Naive B cell (primary cell): ENCODE results near the gene EVA1B. TPM values are rescaled to one million over a fixed set of nuclear protein-coding genes. Genes with fewer than 3 reads are reported as not detected.

ENCODE experiments used
- ATAC-seq, 2 donors: fragments of 150-1000 bp; cut with Tn5 transposase; 2 replicates each; pipeline ENCODE4 v1.10.0; 2021; ENCODE audit warnings: low read depth in 2 of 2, mild to moderate bottlenecking in 2 of 2, moderate library complexity in 2 of 2
- DNase-seq: peaks from one replicate; pipeline ENCODE4 v3.0.0; 2022
- H3K27ac Mint-ChIP-seq, 6 donors: one replicate each; pipeline ENCODE4 v1.8.0; 2020 to 2022; ENCODE audit warnings: mild to moderate bottlenecking in 6 of 6, mixed read lengths in 6 of 6, moderate library complexity in 5 of 6, inconsistent platforms in 2 of 6
- H3K27me3 Mint-ChIP-seq, 3 donors: one replicate each; pipeline ENCODE4 v1.8.0; 2021 to 2022; ENCODE audit warnings: mixed read lengths in 3 of 3, mild to moderate bottlenecking in 1 of 3
- H3K36me3 Mint-ChIP-seq, 2 donors: one replicate each; pipeline ENCODE4 v1.8.0; 2020 to 2022; ENCODE audit warnings: mixed read lengths in 2 of 2, inconsistent platforms in 1 of 2, mild to moderate bottlenecking in 1 of 2
- H3K4me1 Mint-ChIP-seq, 3 donors: one replicate each; pipeline ENCODE4 v1.8.0; 2020 to 2022; ENCODE audit warnings: mixed read lengths in 3 of 3, inconsistent platforms in 1 of 3, mild to moderate bottlenecking in 1 of 3, moderate library complexity in 1 of 3
- H3K4me3 Mint-ChIP-seq, 8 donors: one replicate each; pipeline ENCODE4 v1.8.0; 2020 to 2022; ENCODE audit warnings: mild to moderate bottlenecking in 8 of 8, mixed read lengths in 8 of 8, moderate library complexity in 8 of 8, inconsistent platforms in 2 of 8
- H3K9me3 Mint-ChIP-seq, 7 donors: one replicate each; pipeline ENCODE4 v1.8.0; 2020 to 2022; ENCODE audit warnings: mixed read lengths in 7 of 7, mild to moderate bottlenecking in 5 of 7, inconsistent platforms in 2 of 7, moderate library complexity in 1 of 7
- polyA plus RNA-seq, 6 donors: library from polyadenylated mRNA; unstranded; fragments of 300-500 nt; fragmentation: Illumina TruSeq; gene quantifications; one replicate each; pipeline ENCODE4 v1.2.3, GENCODE V29; 2021; ENCODE audit warnings: low read depth in 6 of 6

The EVA1B gene
- polyA plus RNA-seq, 6 donors from 2014 or later = 0.52 to 1.3 (median 0.74) TPM; not detected in 2

DNA sequence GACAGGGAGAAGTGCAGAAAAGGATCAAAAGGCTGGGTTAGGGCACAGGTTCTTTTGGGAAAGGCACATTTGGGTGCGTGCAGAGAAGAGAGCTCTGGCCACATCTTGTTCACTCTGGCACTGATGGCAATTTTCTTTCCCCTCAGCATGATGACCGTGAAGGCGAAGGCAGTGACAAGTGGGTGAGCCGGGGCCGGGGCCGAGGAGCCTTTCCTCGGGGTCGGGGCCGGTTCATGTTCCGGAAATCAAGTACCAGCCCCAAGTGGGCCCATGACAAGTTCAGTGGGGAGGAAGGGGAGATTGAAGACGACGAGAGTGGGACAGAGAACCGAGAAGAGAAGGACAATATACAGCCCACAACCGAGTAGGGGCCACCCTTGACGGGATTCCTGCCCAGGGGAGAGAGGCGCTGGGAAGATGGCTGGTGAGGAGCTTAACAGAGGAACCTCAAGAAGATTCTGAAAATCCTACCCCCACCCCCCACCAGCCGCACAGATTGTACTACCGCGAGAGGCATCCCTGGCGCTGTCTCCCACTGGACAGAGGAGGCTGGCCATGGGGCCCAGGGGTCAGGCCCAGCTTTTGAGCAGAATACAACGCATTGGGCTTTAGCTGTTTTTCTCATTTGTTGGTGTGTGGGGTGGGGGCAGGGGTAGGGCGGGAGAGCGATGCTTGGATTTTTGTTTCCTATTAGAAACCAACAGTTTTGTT is 19.6 kb downstream of the EVA1B start:
- ATAC-seq (no peak), DNase-seq (no peak)
- Mint-ChIP-seq H3K4me1 (peaks cover 24 to 38% (median 31%) of the 10 kb centered on the region in 3 donors), H3K27ac (peak overlapping the region in 3 of 6 donors; percentile 67 to 94 (median 70)), H3K27me3 (no peaks in the 10 kb centered on the region), H3K4me3 (peak overlapping the region in 5 of 8 donors; percentile 22 to 68 (median 32)), H3K9me3 (no peaks in the 10 kb centered on the region), H3K36me3 (peaks cover 8 to 30% of the 10 kb centered on the region in 2 donors)

DNA sequence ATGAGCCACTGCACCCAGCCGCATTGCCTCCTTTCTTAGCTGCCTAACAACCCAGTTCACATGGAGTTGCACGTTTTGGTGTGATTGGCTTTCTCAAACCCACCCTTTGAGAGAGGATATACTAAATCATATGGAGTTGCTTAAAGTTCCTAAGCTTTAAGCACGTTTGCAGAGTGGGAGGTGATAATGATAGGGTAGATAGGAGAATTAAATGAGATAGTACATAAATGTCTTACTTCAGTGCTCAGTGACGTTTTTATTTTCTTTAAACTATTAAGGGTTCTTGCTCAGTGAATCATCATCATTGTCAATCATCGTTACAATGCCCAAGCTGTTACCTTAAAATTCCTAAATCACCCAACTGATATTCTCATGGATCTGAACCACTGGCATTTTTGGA is 20.2 kb downstream of the EVA1B start:
- no peaks in the 10 kb centered on the region for H3K27me3 Mint-ChIP-seq
- ATAC-seq (no peak), DNase-seq (no peak)
- peaks cover 24 to 38% (median 31%) of the 10 kb centered on the region in 3 donors for H3K4me1 Mint-ChIP-seq
- no peaks in the 10 kb centered on the region for H3K9me3 Mint-ChIP-seq
- H3K4me3 Mint-ChIP-seq = peak overlapping the region in 1 of 8 donors; percentile 33
- peaks cover 8 to 30% of the 10 kb centered on the region in 2 donors for H3K36me3 Mint-ChIP-seq
- H3K27ac Mint-ChIP-seq = peak overlapping the region in 4 of 6 donors; percentile 53 to 94 (median 68)

DNA sequence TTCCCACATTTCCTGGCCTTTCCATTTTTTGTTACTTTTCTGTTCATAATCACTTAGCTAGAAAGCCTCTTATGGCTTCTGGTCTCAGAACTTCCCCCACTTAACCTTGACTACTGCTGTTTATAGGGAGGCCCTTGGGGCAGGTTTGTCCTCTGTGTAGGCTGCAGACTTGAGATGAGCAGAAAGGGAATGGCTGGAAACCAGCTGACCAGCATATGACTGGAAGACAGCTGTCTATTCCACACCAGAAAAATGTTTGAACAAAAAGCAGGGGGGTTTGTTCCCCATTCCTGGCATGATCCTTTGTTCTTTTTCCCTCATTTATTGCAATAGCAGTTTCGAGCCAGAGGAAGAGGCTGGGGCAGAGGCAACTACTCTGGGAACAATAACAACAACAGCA is 22.2 kb downstream of the EVA1B start:
- no peak overlapping the region for H3K27ac Mint-ChIP-seq
- H3K27me3 Mint-ChIP-seq = no peaks in the 10 kb centered on the region
- peaks cover 12 to 30% of the 10 kb centered on the region in 2 donors for H3K36me3 Mint-ChIP-seq

DNA sequence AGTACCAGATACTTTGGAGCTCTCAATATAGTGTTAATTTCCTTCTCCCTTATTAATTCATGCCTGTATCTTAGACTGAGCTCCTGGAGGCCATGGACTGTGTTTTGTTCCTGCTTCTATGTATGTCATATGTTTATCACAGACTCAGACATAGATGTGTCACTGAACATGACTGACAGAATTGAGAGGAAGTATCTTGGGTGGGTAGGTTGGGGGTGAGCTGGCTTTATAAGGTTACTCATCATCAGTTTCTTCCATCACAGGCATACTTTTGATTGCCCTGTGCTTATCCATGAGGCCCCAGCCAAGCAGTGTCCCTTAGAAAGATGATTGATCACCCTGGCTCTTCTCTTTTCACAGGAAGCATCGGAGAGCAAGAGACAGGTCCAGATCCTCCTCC is 22.9 kb downstream of the EVA1B start:
- peaks cover 12 to 30% of the 10 kb centered on the region in 2 donors for H3K36me3 Mint-ChIP-seq
- no peak for DNase-seq

More for the DNA sequence above, 22.2 kb downstream of the EVA1B start:
- H3K4me3 Mint-ChIP-seq = no peak overlapping the region
- ATAC-seq (no peak), DNase-seq (no peak)
- no peaks in the 10 kb centered on the region for H3K9me3 Mint-ChIP-seq
- peaks cover 12 to 28% (median 18%) of the 10 kb centered on the region in 3 donors for H3K4me1 Mint-ChIP-seq

DNA sequence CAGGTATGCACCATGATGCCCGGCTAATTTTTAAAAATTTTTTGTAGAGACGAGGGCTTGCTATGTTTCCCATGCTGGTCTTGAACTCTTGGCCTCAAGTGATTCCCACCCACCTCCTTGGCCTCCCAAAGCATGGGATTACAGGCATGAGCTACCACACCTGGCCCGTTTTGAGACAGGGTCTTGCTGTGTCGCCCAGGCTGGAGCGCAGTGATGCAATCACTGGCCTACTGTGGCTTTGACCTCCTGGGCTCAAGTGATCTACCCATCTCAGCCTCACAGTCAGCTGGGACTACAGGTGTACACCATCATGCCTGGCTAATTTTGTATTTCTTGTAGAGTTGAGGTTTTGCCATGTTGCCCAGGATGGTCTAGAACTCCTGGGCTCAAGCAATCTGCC is 24.8 kb downstream of the EVA1B start:
- no peak overlapping the region for H3K4me3 Mint-ChIP-seq
- no peaks in the 10 kb centered on the region for H3K27me3 Mint-ChIP-seq
- H3K36me3 Mint-ChIP-seq = peaks cover 16 to 26% of the 10 kb centered on the region in 2 donors
- H3K27ac Mint-ChIP-seq = no peak overlapping the region
- no peaks in the 10 kb centered on the region for H3K9me3 Mint-ChIP-seq
- peaks cover 0 to 9% (median 5%) of the 10 kb centered on the region in 3 donors for H3K4me1 Mint-ChIP-seq
- ATAC-seq (no peak), DNase-seq (no peak)

More for the DNA sequence above, 22.9 kb downstream of the EVA1B start:
- H3K27me3 Mint-ChIP-seq = no peaks in the 10 kb centered on the region
- peaks cover 11 to 26% (median 12%) of the 10 kb centered on the region in 3 donors for H3K4me1 Mint-ChIP-seq
- H3K27ac Mint-ChIP-seq = peak overlapping the region in 2 of 6 donors; percentile 33 to 72
- ATAC-seq = no peak
- H3K9me3 Mint-ChIP-seq = no peaks in the 10 kb centered on the region
- no peak overlapping the region for H3K4me3 Mint-ChIP-seq

DNA sequence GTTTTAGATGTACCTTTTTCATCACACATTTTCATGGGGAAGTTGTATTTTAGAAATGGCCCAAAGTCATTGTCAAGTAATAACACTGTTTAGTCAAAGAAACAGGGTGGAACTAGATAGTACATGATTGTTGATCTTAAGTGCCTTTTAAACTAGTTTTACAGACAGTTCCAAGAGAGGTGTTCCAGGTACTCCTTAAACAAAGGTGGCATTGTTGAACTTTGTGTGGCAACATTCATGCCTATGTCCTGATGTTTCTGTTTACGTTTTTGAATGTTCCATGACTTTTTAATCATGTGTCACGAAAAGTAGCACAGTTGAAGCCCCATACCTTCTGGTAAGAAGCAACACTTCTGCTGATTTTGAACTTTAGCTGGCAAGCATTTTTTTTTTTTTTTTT is 26.4 kb downstream of the EVA1B start:
- DNase-seq (no peak), ATAC-seq (no peak)
- no peaks in the 10 kb centered on the region for H3K27me3 Mint-ChIP-seq
- H3K4me1 Mint-ChIP-seq = peaks cover 0 to 4% (median 2%) of the 10 kb centered on the region in 3 donors
- H3K36me3 Mint-ChIP-seq = peaks cover 17 to 21% of the 10 kb centered on the region in 2 donors
- no peaks in the 10 kb centered on the region for H3K9me3 Mint-ChIP-seq
- H3K27ac Mint-ChIP-seq = no peak overlapping the region
- no peak overlapping the region for H3K4me3 Mint-ChIP-seq

DNA sequence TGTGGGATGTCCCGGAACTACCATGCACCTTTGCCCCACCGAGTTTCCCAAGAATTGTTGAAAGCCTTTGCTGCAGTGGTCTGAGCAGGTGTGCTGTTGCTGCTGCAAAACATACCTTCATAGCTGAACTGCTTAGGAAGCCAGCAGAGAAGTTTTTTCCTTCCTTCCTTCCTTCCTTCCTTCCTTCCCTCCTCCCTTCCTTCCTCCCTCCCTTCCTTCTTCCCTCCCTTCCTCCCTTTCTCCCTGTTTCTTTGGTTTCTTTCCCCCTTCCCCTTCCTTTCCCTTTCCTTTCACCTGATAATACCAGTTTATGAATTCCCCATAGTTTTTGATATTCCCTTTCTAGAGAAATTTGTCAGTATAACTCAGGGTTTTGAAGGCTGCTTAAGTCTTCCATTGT is 28.1 kb downstream of the EVA1B start:
- ATAC-seq (no peak), DNase-seq (no peak)
- Mint-ChIP-seq H3K36me3 (peaks cover 10 to 14% of the 10 kb centered on the region in 2 donors), H3K27ac (peak overlapping the region in 1 of 6 donors; percentile 56), H3K9me3 (no peaks in the 10 kb centered on the region), H3K27me3 (no peaks in the 10 kb centered on the region), H3K4me3 (no peak overlapping the region), H3K4me1 (peaks cover 0 to 4% (median 2%) of the 10 kb centered on the region in 3 donors)

DNA sequence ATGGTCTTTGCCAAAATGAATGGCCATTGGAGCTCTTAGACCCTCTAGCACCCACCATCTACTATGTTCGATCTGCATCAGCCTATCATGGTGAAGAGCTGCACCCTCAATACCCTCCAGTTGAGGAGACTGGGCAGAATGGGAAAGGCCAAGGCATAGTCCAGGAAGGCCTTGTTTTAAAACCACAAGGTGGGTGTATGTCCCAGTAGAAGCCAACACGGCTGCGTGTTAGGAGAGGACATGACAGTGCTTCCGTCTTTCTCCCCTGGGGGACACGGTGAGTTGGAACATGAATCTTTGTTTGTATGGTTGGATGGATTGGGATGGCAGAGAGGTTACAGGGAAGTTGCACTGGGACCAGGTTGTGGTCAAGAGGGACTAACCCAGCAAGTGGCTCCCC is 35.9 kb downstream of the EVA1B start:
- no peaks in the 10 kb centered on the region for H3K9me3 Mint-ChIP-seq
- H3K27ac Mint-ChIP-seq = peak overlapping the region in 4 of 6 donors; percentile 15 to 69 (median 40)
- DNase-seq = no peak
- no peak for ATAC-seq
- H3K36me3 Mint-ChIP-seq = peaks cover 17 to 19% of the 10 kb centered on the region in 2 donors
- H3K27me3 Mint-ChIP-seq = no peaks in the 10 kb centered on the region
- H3K4me1 Mint-ChIP-seq = peaks cover 0 to 16% (median 12%) of the 10 kb centered on the region in 3 donors
- no peak overlapping the region for H3K4me3 Mint-ChIP-seq

DNA sequence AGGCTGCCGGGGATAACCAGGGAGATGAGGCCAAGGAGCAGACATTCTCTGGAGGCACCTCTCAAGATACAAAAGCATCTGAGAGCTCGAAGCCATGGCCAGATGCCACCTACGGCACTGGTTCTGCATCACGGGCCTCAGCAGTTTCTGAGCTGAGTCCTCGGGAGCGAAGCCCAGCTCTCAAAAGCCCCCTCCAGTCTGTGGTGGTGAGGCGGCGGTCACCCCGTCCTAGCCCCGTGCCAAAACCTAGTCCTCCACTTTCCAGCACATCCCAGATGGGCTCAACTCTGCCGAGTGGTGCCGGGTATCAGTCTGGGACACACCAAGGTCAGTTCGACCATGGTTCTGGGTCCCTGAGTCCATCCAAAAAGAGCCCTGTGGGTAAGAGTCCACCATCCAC is 36.6 kb downstream of the EVA1B start:
- peaks cover 19 to 20% of the 10 kb centered on the region in 2 donors for H3K36me3 Mint-ChIP-seq
- H3K4me3 Mint-ChIP-seq = no peak overlapping the region
- no peak for DNase-seq
- peak overlapping the region in 1 of 6 donors; percentile 69 for H3K27ac Mint-ChIP-seq
- peaks cover 0 to 15% (median 14%) of the 10 kb centered on the region in 3 donors for H3K4me1 Mint-ChIP-seq
- H3K27me3 Mint-ChIP-seq = no peaks in the 10 kb centered on the region
- no peaks in the 10 kb centered on the region for H3K9me3 Mint-ChIP-seq
- ATAC-seq = no peak

DNA sequence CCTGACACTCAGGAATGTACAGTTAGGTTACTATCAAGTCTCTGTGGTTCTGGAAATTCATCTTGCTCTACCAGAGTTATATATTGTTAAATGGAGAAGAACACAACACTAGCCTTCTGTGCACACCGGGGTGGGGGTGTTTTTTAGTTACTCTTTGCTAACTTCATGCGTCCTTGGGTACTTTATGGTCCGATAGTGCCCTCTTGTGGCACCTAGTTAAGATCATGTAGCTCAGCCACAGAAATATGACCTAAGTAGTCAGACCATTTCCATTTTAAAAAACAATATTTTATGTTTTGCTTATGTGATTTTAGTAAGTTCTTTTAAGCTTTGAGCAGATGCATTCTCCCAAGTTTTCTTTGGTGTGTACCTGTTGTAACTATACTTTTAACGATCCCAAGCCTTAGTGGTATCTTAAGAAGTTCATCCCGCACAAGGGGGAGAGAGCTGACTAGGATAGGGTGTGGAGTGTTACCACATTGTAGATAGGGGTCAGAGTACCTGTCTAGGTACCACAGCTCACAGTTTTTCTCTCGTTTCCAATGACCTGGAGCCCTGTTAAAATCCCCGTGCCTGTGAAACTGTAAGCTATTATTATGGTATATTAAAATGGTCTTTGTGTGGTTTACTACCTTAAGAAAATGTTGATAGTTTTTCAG is 37.9 kb downstream of the EVA1B start:
- H3K36me3 Mint-ChIP-seq = peaks cover 19 to 20% of the 10 kb centered on the region in 2 donors
- no peaks in the 10 kb centered on the region for H3K27me3 Mint-ChIP-seq
- ATAC-seq (peak; percentile 98 to 99), DNase-seq (peak; percentile 68)
- no peak overlapping the region for H3K4me3 Mint-ChIP-seq
- peak overlapping the region in 4 of 6 donors; percentile 7 to 79 (median 74) for H3K27ac Mint-ChIP-seq
- H3K4me1 Mint-ChIP-seq = peaks cover under 1 to 16% (median 14%) of the 10 kb centered on the region in 3 donors
- no peaks in the 10 kb centered on the region for H3K9me3 Mint-ChIP-seq

DNA sequence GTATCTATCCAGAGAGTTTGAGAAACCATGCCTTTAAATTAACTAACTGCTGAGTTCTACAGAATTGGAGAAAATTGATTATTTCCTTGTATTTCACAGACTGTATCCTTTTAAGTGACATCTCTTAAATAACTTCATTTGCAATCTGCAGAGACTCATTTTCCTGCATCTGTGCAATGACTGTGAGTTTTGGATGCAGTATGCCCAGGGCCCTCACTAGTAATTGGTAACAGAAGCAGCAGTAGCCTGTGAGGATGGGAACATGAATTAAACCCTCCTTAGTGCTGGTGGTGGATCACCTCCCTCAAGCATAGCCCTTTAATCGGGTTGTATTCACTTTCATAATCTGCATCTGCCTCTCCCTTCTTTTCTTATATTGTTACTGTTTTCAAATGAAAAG is 38.9 kb downstream of the EVA1B start:
- DNase-seq = no peak
- no peaks in the 10 kb centered on the region for H3K27me3 Mint-ChIP-seq
- H3K27ac Mint-ChIP-seq = peak overlapping the region in 4 of 6 donors; percentile 13 to 53 (median 41)
- ATAC-seq = no peak
- H3K4me1 Mint-ChIP-seq = peaks cover 11 to 22% (median 20%) of the 10 kb centered on the region in 3 donors
- H3K4me3 Mint-ChIP-seq = no peak overlapping the region
- no peaks in the 10 kb centered on the region for H3K9me3 Mint-ChIP-seq
- peaks cover 19 to 20% of the 10 kb centered on the region in 2 donors for H3K36me3 Mint-ChIP-seq

DNA sequence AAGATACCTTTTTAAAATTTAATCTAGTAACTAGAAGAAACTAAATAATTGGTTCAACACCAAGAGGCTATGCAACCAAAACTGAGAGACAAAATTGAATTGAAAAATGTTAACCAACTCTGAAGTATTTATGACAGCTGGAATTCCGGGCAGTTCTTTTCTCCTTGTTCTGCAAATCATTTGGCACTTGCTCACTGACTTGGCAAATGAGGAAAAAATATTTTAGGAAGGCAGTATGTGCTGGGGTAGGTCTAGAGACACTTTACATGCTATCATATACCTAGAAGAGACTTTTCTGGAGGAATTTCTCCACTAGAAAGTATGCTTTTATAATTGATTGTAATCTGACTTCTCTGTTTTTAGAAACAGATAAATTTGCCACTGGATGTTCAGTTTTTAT is 39.4 kb downstream of the EVA1B start:
- Mint-ChIP-seq H3K36me3 (peaks cover 16% of the 10 kb centered on the region in 2 donors), H3K27ac (peak overlapping the region in 3 of 6 donors; percentile 13 to 49 (median 33)), H3K4me1 (peaks cover 15 to 22% (median 20%) of the 10 kb centered on the region in 3 donors), H3K27me3 (no peaks in the 10 kb centered on the region), H3K4me3 (no peak overlapping the region), H3K9me3 (no peaks in the 10 kb centered on the region)
- ATAC-seq (no peak), DNase-seq (no peak)

DNA sequence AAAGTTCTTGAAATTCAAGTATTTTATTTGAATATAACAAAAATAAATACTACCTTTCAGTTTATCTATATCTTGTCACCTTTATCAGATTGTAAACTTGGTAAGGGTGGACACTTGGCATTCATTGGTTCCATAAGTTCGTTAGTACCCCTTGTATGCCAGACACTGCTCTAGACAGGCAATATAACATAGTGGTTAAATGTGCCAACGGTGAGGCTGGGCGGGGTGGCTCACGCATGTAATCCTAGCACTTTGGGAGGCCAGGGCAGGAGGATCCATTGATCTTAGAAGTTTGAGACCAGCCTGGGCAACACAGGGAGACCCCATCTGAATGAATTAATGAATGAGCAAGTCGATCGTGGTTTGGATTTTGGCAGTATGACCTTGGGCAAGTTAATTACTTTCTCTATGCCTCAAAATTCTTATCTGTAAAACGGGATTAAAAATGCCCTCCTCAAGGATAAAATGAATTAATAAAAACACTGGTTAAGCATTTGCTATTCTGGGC is 43.6 kb downstream of the EVA1B start:
- DNase-seq = no peak
- no peaks in the 10 kb centered on the region for H3K27me3 Mint-ChIP-seq
- ATAC-seq = no peak
- H3K27ac Mint-ChIP-seq = peak overlapping the region in 5 of 6 donors; percentile 69 to 93 (median 80)
- H3K9me3 Mint-ChIP-seq = no peaks in the 10 kb centered on the region
- peaks cover 12 to 15% (median 13%) of the 10 kb centered on the region in 3 donors for H3K4me1 Mint-ChIP-seq
- H3K36me3 Mint-ChIP-seq = peaks cover 4 to 10% of the 10 kb centered on the region in 2 donors
- H3K4me3 Mint-ChIP-seq = no peak overlapping the region
